GM19239 (cell line): ENCODE data around the gene NANOG.
"Not testable (repeated sequence)": the region's sequence is repeated elsewhere in the genome, so short reads cannot be mapped to it uniquely, and the experiment has no call there.

Source experiments
- DNase-seq: peaks from one replicate; pipeline ENCODE4 v3.0.0; 2011; ENCODE audit warnings: low spot score; ENCODE audit not compliant: insufficient read length
- FAIRE-seq: peaks from 2 replicates; lab custom pipeline; 2011; peaks lifted over from hg19 to GRCh38; lab: Jason Lieb, UNC

NANOG gene

GRCh38 chr12:7788884-7789528 lies at the start of gene NANOG:
TSS of gene NANOG (plus strand) at chr12:7789402. CDS start at chr12:7789615, 213 bp downstream.
- not testable (repeated sequence) for DNase-seq, FAIRE-seq

GRCh38 chr12:7747246-7747645 lies 42.0 kb upstream of the NANOG start, which contains the start of gene CLEC4C:
TSS of gene CLEC4C (minus strand) at chr12:7747375. CDS start at chr12:7747348, 27 bp downstream.
- DNase-seq = no peak
- no peak for FAIRE-seq

- DNase-seq = no peak
- FAIRE-seq = no peak
Observed at GRCh38 chr12:7748852-7749251, 40.4 kb upstream of the NANOG start.

GRCh38 chr12:7749442-7749841 lies 39.8 kb upstream of the NANOG start:
- DNase-seq (no peak), FAIRE-seq (no peak)

- FAIRE-seq (no peak), DNase-seq (no peak)
Observed at GRCh38 chr12:7750350-7750749, 38.9 kb upstream of the NANOG start.

- FAIRE-seq (no peak), DNase-seq (no peak)
Observed at GRCh38 chr12:7751394-7751793, 37.8 kb upstream of the NANOG start.

GRCh38 chr12:7751941-7752922 lies 37.0 kb upstream of the NANOG start:
- FAIRE-seq, DNase-seq: not testable (repeated sequence)

GRCh38 chr12:7755668-7756067 lies 33.5 kb upstream of the NANOG start:
- not testable (repeated sequence) for FAIRE-seq, DNase-seq

- no peak for FAIRE-seq
- no peak for DNase-seq
Observed at GRCh38 chr12:7756993-7757392, 32.2 kb upstream of the NANOG start.

GRCh38 chr12:7758766-7759140 lies 30.4 kb upstream of the NANOG start:
- FAIRE-seq (no peak), DNase-seq (no peak)

- DNase-seq (no peak), FAIRE-seq (no peak)
Observed at GRCh38 chr12:7769999-7770398, 19.2 kb upstream of the NANOG start.

GRCh38 chr12:7781274-7781673 lies 7.9 kb upstream of the NANOG start:
- DNase-seq (no peak), FAIRE-seq (no peak)

- FAIRE-seq (no peak), DNase-seq (no peak)
Observed at GRCh38 chr12:7782055-7782454, 7.1 kb upstream of the NANOG start.

GRCh38 chr12:7783433-7783832 lies 5.8 kb upstream of the NANOG start:
- FAIRE-seq, DNase-seq: not testable (repeated sequence)

- FAIRE-seq (no peak), DNase-seq (no peak)
Observed at GRCh38 chr12:7784701-7785100, 4.5 kb upstream of the NANOG start.

- DNase-seq (no peak), FAIRE-seq (no peak)
Observed at GRCh38 chr12:7787574-7788293, 1.5 kb upstream of the NANOG start.

- FAIRE-seq = no peak
Observed at GRCh38 chr12:7788294-7788660, 925 bp upstream of the NANOG start.

GRCh38 chr12:7793211-7793610 lies 4.0 kb downstream of the NANOG start:
- DNase-seq (no peak), FAIRE-seq (no peak)

More at GRCh38 chr12:7788294-7788660, 925 bp upstream of the NANOG start:
- DNase-seq = no peak

- FAIRE-seq, DNase-seq: not testable (repeated sequence)
Observed at GRCh38 chr12:7797269-7797668, 8.1 kb downstream of the NANOG start.

- DNase-seq = no peak
- FAIRE-seq = no peak
Observed at GRCh38 chr12:7797698-7798398, 8.6 kb downstream of the NANOG start.
